GM19467 (cell line): ENCODE data around the gene CHI3L2.

Source experiments
- ATAC-seq: cut with Tn5 transposase; IDR thresholded peaks from one replicate; pipeline ENCODE4 v1.9.1; 2021; ENCODE audit warnings: mild to moderate bottlenecking, moderate library complexity; ENCODE audit not compliant: unreplicated experiment

CHI3L2 gene

DNA sequence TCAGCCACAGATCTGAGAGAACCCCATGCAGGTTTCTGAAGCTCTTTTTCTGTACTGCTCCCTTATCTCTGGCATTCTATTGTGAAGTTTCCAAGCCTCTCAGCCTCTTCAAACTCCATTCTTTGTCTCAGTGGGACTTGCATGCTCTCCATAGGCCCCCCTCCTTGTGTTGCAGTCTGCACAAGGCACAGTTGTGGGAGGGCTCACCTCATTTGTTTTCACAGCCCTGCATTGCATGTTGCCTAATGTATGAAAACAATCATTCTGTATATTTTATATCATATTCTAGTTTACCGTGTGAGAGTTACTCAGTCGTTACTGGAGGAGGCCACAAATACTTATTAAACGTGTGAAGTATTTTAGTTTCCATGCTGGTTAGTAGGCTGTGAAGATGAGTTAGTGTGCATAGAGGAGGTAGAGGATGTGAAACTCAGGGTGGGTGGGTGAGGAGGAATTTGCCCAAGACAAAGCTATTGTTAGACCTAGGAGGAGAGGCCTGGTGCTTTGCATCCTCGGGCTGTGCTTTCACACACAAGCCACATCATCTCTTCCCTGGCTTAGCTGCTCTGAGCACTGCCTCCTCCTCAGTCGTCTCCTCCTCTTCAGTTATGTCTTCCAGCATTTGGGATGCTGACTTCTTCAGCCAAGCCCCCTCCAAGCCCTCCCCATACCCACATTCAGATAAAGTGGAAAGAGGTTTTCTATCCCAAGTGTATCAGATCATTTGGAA is 7.8 kb upstream of the CHI3L2 start:
- no peak for ATAC-seq

GRCh38 chr1:111220302-111220890 is 7.1 kb upstream of the CHI3L2 start:
- ATAC-seq, result no peak

GRCh38 chr1:111221276-111221632 is 6.3 kb upstream of the CHI3L2 start:
- ATAC-seq, result no peak

GRCh38 chr1:111221633-111222291 is 5.8 kb upstream of the CHI3L2 start:
- ATAC-seq, result peak; percentile 53

- peak; percentile 26 for ATAC-seq
Observed at GRCh38 chr1:111222308-111223125, 5.0 kb upstream of the CHI3L2 start.

DNA sequence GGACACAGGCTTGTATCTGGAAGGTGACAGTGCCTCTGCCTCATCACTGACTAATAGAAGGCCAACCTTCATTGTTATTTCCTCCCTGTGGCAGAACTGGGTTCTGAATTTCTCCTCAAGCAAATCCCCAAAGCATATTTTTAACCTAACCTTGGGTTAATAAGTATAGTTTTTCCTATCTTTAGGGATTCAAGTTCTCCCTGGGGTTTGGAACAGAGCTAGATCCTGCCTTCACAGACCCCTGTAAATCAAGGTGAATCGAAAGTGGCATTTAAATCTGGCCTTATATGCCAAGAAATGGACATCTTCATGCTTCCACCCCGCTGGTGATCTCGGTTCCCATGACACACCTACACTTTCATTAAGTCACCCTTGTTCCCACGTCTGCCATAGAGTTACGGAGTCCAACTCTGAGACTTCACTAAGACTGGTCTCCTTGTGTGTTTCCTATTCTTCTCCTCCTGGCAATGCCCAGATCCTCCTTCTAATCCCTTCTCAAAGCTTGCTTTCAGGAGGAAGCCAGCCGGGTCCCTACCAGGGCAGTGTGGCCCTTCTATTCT is 4.3 kb upstream of the CHI3L2 start:
- no peak for ATAC-seq

DNA sequence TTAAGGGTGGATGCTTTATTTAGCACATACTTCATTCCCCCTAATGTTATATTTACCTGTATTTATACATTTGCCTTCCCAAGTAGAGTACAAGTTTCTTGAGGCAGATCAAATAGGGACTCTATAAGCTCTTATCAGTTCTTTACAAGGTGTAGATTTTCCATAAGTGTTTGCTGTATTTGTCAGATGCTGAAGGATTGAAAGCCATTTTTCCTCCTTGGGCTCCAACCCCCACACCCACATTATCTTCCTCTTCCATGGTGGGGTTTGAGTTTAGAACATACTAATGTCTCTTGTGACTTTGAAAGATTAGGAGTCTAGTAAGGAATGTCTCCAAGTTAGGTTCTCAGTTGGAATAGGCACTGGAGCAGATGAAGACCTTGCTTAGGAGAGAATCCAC is 2.4 kb upstream of the CHI3L2 start:
- no peak for ATAC-seq

DNA sequence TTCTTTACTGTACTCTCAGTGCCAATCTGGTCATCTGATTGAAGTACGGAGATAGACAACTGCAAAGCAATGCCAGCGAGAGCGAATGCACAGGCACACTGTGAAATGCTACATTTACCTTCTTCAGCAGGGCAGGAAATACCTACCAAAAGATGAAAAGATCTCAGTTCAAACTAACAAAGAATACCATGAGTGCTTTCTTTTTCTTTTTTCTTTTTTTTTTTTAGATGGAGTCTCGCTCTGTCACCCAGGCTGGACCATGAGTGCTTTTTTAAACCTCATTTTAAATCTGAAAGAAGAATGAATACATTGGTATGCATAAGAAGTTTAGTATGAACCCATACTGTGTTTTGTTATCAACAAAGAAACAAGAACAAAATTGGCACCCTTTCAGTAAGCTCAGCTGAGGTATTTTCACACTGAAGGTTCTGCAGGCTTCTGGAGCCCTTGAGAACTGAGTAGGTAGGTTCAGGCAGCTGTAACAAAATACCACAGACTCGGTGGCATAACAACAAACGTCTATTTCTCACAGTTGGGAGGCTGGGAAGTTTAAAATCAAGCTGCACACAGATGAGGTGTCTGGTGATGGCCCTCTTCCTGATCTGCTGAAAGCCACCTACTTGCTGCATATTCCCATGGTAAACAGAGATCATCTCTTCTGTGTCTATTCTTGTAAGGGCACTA is 1.7 kb upstream of the CHI3L2 start:
- no peak for ATAC-seq

GRCh38 chr1:111227851-111228747 is 586 bp downstream of the CHI3L2 start:
- no peak for ATAC-seq

- no peak for ATAC-seq
Observed at GRCh38 chr1:111228748-111229126, 1.2 kb downstream of the CHI3L2 start.

GRCh38 chr1:111232134-111232533 is 4.6 kb downstream of the CHI3L2 start:
- no peak for ATAC-seq

DNA sequence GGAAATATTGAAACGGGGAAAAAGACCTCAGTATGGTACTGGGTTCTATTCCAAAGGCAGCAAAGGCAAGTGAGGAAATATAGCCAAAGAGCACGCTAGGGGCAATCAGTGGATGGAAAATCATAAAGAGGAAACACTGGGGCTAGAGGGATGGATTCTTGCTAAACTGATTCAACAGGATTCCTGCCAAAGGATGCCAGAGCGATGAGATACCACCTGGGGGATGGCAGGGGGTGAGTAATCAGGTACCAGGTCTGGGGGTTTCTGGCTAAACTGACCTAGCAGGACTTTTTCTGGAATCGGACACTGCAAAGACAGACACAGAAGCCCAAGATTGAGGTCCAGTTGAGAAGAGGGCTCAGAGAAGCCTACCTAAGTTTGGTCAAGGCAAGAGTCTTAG is 6.7 kb downstream of the CHI3L2 start:
- ATAC-seq, result no peak

- no peak for ATAC-seq
Observed at GRCh38 chr1:111234866-111235265, 7.4 kb downstream of the CHI3L2 start.

DNA sequence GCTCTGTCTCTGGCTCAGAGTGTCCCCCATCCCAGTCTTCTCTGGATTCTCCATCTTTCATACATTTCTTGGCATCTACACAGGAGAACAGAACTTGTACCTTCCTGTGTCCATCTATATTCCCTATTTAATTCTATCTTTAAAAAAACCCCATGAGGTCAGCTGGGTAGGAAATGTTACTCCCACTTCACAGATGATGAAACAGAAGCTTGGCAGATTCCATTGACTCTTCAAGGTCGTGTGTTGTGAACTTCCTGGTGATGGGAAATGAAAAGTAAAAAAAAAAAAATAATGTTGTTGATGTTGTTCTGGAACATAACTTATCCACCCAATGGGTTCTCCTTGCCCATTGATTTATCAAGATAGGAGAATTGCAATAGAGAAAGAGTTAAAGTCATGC is 8.9 kb downstream of the CHI3L2 start:
- ATAC-seq, result no peak

- ATAC-seq, result no peak
Observed at GRCh38 chr1:111236806-111237205, 9.3 kb downstream of the CHI3L2 start.

- no peak for ATAC-seq
Observed at GRCh38 chr1:111238056-111238795, 10.7 kb downstream of the CHI3L2 start.

GRCh38 chr1:111241797-111242196 is 14.3 kb downstream of the CHI3L2 start:
- no peak for ATAC-seq

GRCh38 chr1:111242805-111243523 is 15.5 kb downstream of the CHI3L2 start:
- no peak for ATAC-seq
